Left ventricle myocardium inferior (tissue), 1 donor: ENCODE measurements around the gene ZDHHC7. TPM values are rescaled to one million over a fixed set of nuclear protein-coding genes. Genes with fewer than 3 reads are reported as not detected.

ENCODE experiments used
- DNase-seq: peaks from one replicate; pipeline ENCODE4 v3.0.0-alpha.2; 2020
- H3K27ac ChIP-seq: fragments of 200-600 bp; replicated peaks from 2 replicates; pipeline ENCODE4 v1.8.0; 2021
- H3K27me3 ChIP-seq: fragments of 200-600 bp; 2 replicates; pipeline ENCODE4 v1.8.0; 2021; ENCODE audit warnings: low read depth
- H3K36me3 ChIP-seq: fragments of 200-600 bp; 2 replicates; pipeline ENCODE4 v1.8.0; 2021
- H3K4me1 ChIP-seq: fragments of 200-600 bp; 2 replicates; pipeline ENCODE4 v1.8.0; 2021
- H3K4me3 ChIP-seq: fragments of 200-600 bp; 2 replicates; pipeline ENCODE4 v1.8.0; 2021; ENCODE audit warnings: mild to moderate bottlenecking, moderate library complexity
- H3K9me3 ChIP-seq: fragments of 200-600 bp; replicated peaks from 2 replicates; pipeline ENCODE4 v1.8.0; 2021
- CTCF ChIP-seq: fragments of 200-600 bp; IDR thresholded peaks from 2 replicates; pipeline ENCODE4 v1.8.0; 2021; ENCODE audit warnings: antibody characterized with exemption, mild to moderate bottlenecking, borderline replicate concordance
- intact Hi-C: fragments of 100-400 bp; cut with micrococcal nuclease; formaldehyde crosslinking; loops from one replicate; pipeline ENCODE4 v1.11.0; 2022
- total RNA-seq: library from RNA; stranded (reverse); fragmentation: NEBNext Ultra II Directional; extraction: Animal tissue kit (Norgen Biotek cat#: 25700); gene quantifications from one replicate; pipeline ENCODE4 v1.2.1, GENCODE V29; 2021
- donor health status: DM: no; HTN: yes; CAD: no; lungs with severe emphysema.

The ZDHHC7 gene
- total RNA-seq, 1 donor from 2014 or later, result 36.8 TPM

DNA sequence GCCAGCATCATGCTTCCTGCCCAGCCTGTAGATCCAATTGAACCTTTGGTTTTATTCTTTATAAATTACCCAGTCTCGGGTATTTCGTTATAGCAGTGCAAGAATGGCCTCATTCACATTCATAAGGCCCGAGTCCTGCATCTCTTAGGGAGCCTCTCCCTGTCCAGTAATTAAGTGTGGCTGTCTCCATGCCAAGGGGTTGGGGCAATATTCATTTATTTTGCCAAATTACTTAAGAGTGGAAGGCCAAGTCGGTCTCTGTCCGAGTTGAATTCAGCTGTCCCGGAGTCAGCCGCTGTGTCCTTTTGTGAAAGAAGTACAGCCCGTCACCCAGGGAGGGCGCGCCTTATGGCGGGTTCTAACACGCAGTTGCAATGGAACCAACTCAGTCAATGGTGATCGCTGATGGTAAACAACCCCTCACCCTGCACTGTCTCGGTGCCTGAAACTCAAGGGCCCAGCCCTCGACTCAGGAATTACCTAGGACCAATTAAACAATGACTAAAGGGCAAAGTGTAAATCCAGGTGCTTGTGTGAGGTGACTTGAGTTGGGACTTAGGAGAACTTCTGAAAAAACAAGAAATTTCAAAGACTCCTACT, 38.5 kb upstream of the ZDHHC7 start:
- H3K36me3 ChIP-seq, result no peaks in the 10 kb centered on the region
- H3K27ac ChIP-seq, result no peak overlapping the region
- no peak overlapping the region for H3K4me3 ChIP-seq
- intact Hi-C loops, result no loop called here
- TF ChIP-seq CTCF, result no peak
- no peak for DNase-seq
- H3K27me3 ChIP-seq, result no peaks in the 10 kb centered on the region
- peaks cover 26% of the 10 kb centered on the region for H3K4me1 ChIP-seq
- H3K9me3 ChIP-seq, result no peaks in the 10 kb centered on the region

DNA sequence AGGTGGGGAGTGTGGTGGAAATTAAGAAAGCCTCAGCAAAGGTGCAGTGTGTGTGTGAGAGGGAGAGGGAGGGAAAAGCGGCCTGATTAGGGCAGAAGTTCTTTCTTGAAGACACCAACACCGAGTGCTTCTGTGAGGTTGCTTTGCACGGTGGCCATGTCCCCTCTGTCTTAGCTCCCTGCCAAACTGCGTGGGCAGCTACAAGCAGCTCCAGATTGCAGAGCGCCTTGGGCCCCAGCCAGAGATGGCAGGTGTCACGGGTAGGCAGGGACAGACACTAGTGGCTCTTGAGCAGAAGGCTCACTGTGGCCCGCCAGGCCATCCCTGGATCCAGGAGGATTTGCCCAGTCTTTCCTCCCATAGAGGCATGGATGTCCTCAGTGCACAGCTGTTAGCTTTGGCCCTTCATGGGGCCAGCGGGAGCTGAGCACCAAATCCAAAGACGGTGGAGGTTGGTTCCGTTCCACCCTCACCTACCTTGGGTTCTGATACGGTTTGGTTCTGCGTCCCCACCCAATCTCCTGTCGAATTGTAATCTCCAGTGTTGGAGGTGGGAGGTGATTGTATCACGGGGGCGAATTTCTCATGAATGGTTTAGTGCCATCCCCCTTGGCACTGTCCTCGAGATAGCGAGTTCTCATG, 37.7 kb upstream of the ZDHHC7 start:
- H3K36me3 ChIP-seq, result no peaks in the 10 kb centered on the region
- no peak for DNase-seq
- H3K27ac ChIP-seq, result no peak overlapping the region
- H3K27me3 ChIP-seq, result no peaks in the 10 kb centered on the region
- no peak for TF ChIP-seq CTCF
- no peak overlapping the region for H3K4me3 ChIP-seq
- peaks cover 22% of the 10 kb centered on the region for H3K4me1 ChIP-seq
- intact Hi-C loops, result no loop called here
- no peaks in the 10 kb centered on the region for H3K9me3 ChIP-seq

DNA sequence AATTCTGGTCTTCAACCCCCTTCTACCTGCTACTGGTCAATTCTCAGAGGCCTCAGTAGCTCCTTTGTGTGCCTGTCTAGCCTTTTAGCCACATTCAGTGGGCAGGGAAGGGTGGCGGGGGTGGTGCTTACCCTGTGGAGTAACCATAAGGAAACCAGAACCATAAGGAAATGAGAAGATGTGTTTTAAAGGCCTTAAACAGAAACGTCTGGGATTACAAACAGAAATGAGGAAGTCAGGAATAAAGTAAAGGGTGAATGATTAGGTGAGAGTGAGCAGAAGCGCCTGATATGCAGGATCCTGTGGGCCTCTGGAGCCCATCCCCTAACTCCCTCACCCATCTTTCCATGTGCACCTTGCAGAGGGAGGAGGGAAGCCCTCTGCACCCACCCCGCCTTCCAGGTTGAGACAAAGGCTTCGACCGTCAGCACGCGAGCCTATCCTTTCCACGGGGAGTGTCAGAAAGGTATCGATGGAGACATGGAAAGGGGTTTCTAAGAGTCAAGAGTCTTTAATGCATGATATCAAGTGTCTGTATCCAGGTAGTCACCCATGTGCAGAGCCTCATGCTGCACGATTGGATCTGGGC, 36.6 kb upstream of the ZDHHC7 start:
- Histone ChIP-seq H3K27me3 (no peaks in the 10 kb centered on the region), H3K9me3 (no peaks in the 10 kb centered on the region), H3K4me1 (peaks cover 22% of the 10 kb centered on the region), H3K36me3 (peaks cover 2% of the 10 kb centered on the region), H3K27ac (no peak overlapping the region), H3K4me3 (no peak overlapping the region)
- TF ChIP-seq CTCF, result no peak
- no peak for DNase-seq
- intact Hi-C loops, result no loop called here

DNA sequence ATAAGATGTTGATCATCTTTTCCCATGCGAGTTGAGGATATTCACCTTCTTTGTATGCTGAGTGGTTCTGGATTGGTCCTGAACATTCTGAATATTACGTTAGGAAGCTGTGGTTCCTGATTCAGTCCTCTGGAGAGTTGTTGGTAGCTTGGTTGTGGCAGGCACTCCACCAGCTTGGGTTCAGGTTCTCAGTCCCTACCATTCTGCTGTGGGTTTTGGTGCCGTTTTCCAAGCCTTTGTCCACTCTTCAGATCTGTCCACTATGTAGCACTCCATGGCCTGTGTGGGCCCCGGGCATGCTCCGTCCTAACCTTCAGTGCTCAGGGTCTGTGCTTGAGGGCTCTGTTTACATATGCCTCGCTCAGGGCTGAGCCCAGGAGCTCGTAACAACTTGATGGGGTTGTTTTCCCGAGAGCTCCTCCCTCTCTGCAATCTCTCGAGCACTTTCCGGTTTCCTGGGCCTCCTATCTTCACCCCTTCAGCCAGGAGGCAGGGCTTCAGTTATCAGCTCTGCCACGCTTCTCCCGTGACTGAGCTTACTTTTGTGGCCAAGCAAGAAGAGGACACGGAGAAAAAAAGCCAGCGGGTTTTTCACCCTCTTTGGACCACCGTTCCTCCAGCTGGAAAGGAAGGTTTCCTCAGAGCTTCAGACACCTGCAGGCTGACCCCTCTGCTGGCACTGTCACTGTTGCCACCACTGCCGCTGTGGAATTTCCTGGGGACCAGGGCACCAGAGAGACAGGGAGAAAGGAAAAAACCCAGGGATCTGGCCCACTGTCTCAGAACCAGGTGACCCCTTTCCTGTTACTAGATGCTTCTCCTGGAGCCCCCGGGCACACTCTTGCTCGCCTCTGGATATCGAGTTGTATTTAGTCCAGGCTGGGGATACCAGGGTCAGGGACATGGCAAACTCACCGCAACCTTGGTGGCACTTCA, 35.9 kb upstream of the ZDHHC7 start:
- peak overlapping the region; percentile 19 for H3K4me3 ChIP-seq
- H3K27me3 ChIP-seq, result no peaks in the 10 kb centered on the region
- H3K4me1 ChIP-seq, result peaks cover 22% of the 10 kb centered on the region
- H3K27ac ChIP-seq, result no peak overlapping the region
- TF ChIP-seq CTCF, result no peak
- intact Hi-C loops, result no loop called here
- H3K36me3 ChIP-seq, result peaks cover 2% of the 10 kb centered on the region
- no peak for DNase-seq
- H3K9me3 ChIP-seq, result no peaks in the 10 kb centered on the region

DNA sequence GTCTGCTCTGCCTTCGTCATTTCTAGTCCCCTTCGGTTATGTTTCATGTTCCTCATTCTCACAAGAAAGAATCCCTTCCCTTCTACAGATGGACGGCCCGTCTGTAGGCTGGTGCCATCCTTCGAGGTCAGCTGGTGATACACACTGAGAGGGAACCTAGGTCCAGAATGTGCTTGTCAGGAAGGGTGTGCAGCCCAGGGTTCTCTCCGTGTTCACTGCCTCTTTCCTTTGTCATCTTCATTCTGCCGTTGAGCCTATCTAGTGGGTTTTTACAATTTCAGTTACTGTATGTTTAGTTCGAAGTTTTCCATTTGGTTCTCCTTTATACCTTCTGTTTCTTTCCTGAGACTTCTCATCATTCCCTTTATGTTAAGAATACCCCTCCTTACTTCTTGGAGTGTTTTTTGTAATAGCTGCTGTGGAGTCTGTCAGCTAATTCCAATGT, 35.2 kb upstream of the ZDHHC7 start:
- H3K9me3 ChIP-seq, result no peaks in the 10 kb centered on the region
- peaks cover 22% of the 10 kb centered on the region for H3K4me1 ChIP-seq
- H3K27ac ChIP-seq, result no peak overlapping the region
- no peak overlapping the region for H3K4me3 ChIP-seq
- peaks cover 2% of the 10 kb centered on the region for H3K36me3 ChIP-seq
- TF ChIP-seq CTCF, result no peak
- intact Hi-C loops, result no loop called here
- no peak for DNase-seq
- no peaks in the 10 kb centered on the region for H3K27me3 ChIP-seq
